ENCODE data around the gene LIG1. TPM values are rescaled to one million over a fixed set of nuclear protein-coding genes. Genes with fewer than 3 reads are reported as not detected.

The LIG1 gene
- polyA plus RNA-seq, 3 donors: 2.5 to 11.3 (median 3.6) TPM

- Mint-ChIP-seq H3K4me1 (peaks cover 10% of the 10 kb centered on the region), H3K36me3 (peaks cover 0 to 3% of the 10 kb centered on the region in 2 donors), H3K4me3 (peak overlapping the region in 1 of 2 donors; percentile 5), H3K9me3 (no peaks in the 10 kb centered on the region), H3K27me3 (ENCODE audit: low read depth in 3 of 3) (peaks cover 5 to 8% (median 7%) of the 10 kb centered on the region in 3 donors), H3K27ac (peak overlapping the region in 3 of 7 donors; percentile 0 to 36 (median 23))
- no peak for DNase-seq
- peak overlapping the region; percentile 2 for H3K9ac ChIP-seq (ENCODE audit: insufficient read depth, low read length, poor library complexity, severe bottlenecking)
- H2AFZ ChIP-seq (ENCODE audit: insufficient read depth, low read depth, low read length, poor library complexity, severe bottlenecking): no peak overlapping the region
- no peak overlapping the region for H3K4me3 ChIP-seq (replicated peaks in 1 of 3; ENCODE audit: low read depth in 2 of 3, low read length in 3 of 3)
- H3K27ac ChIP-seq (ENCODE audit: low read depth in 1 of 2, low read length in 2 of 2): no peak overlapping the region
- intact Hi-C loops (cut with micrococcal nuclease): no loop called here
- no peaks in the 10 kb centered on the region for H3K36me3 ChIP-seq (replicated peaks in 1 of 2; ENCODE audit: control insufficient read depth in 1 of 2, insufficient read depth in 2 of 2, low read length in 2 of 2)
- peaks cover 0 to 7% of the 10 kb centered on the region in 2 donors for H3K27me3 ChIP-seq (ENCODE audit: control insufficient read depth in 2 of 2, insufficient read depth in 2 of 2, low read length in 2 of 2)
- WGBS (ENCODE audit: insufficient coverage): 77% methylated on average over 12 of the region's 13 CpGs
- H4K20me1 ChIP-seq (ENCODE audit: insufficient read depth, low read length): no peaks in the 10 kb centered on the region
- H3K4me1 ChIP-seq (ENCODE audit: control insufficient read depth in 1 of 2, insufficient read depth in 2 of 2, low read length in 2 of 2): no peaks in the 10 kb centered on the region
- no peak overlapping the region for H3K4me2 ChIP-seq (replicated peaks; ENCODE audit: extremely low read depth, low read length, poor library complexity, severe bottlenecking)
- TF ChIP-seq CTCF (IDR thresholded peaks at IDR 0.05): no peak
- H3K9me3 ChIP-seq (replicated peaks in 1 of 2; ENCODE audit: control insufficient read depth in 1 of 2, insufficient read depth in 1 of 2, low read length in 2 of 2): no peaks in the 10 kb centered on the region
- H3K79me2 ChIP-seq (ENCODE audit: insufficient read depth, low read length): no peaks in the 10 kb centered on the region
Measured at GRCh38 chr19:48196933-48197665, 27.0 kb upstream of the LIG1 start.

- Histone ChIP-seq H3K9me3 (replicated peaks in 1 of 2; ENCODE audit: control insufficient read depth in 1 of 2, insufficient read depth in 1 of 2, low read length in 2 of 2) (no peaks in the 10 kb centered on the region), H3K9ac (ENCODE audit: insufficient read depth, low read length, poor library complexity, severe bottlenecking) (no peak overlapping the region), H3K27ac (ENCODE audit: low read depth in 1 of 2, low read length in 2 of 2) (no peak overlapping the region), H3K4me2 (replicated peaks; ENCODE audit: extremely low read depth, low read length, poor library complexity, severe bottlenecking) (no peak overlapping the region), H3K4me1 (ENCODE audit: control insufficient read depth in 1 of 2, insufficient read depth in 2 of 2, low read length in 2 of 2) (no peaks in the 10 kb centered on the region), H3K4me3 (replicated peaks in 1 of 3; ENCODE audit: low read depth in 2 of 3, low read length in 3 of 3) (no peak overlapping the region), H4K20me1 (ENCODE audit: insufficient read depth, low read length) (no peaks in the 10 kb centered on the region), H2AFZ (ENCODE audit: insufficient read depth, low read depth, low read length, poor library complexity, severe bottlenecking) (no peak overlapping the region), H3K79me2 (ENCODE audit: insufficient read depth, low read length) (no peaks in the 10 kb centered on the region), H3K36me3 (replicated peaks in 1 of 2; ENCODE audit: control insufficient read depth in 1 of 2, insufficient read depth in 2 of 2, low read length in 2 of 2) (no peaks in the 10 kb centered on the region), H3K27me3 (ENCODE audit: control insufficient read depth in 2 of 2, insufficient read depth in 2 of 2, low read length in 2 of 2) (peaks cover 0 to 7% of the 10 kb centered on the region in 2 donors)
- Mint-ChIP-seq H3K27ac (no peak overlapping the region), H3K4me1 (peaks cover 10% of the 10 kb centered on the region), H3K9me3 (no peaks in the 10 kb centered on the region), H3K27me3 (ENCODE audit: low read depth in 3 of 3) (peaks cover 5 to 8% (median 7%) of the 10 kb centered on the region in 3 donors), H3K4me3 (peak overlapping the region in 1 of 2 donors; percentile 33), H3K36me3 (peaks cover 3% of the 10 kb centered on the region in 2 donors)
- intact Hi-C loops (cut with micrococcal nuclease): no loop called here
- DNase-seq: no peak
- WGBS (ENCODE audit: insufficient coverage): 85% methylated on average over 17 of the region's 23 CpGs
- TF ChIP-seq CTCF (IDR thresholded peaks at IDR 0.05): no peak
Measured at GRCh38 chr19:48196321-48196763, 26.2 kb upstream of the LIG1 start.
